SK-N-SH (cell line): ENCODE results near the gene CCDC154. TPM values are rescaled to one million over a fixed set of nuclear protein-coding genes. Genes with fewer than 3 reads are reported as not detected.

ENCODE experiments used
- CTCF ChIA-PET: fragments of 300-600, 350-600 bp; formaldehyde crosslinking; extraction: SDS; loops from one replicate; lab custom pipeline; 2021; lab: Yijun Ruan, JAX
- POLR2A ChIA-PET: fragments of 350-600 bp; sonication (Branson Sonifier 250); formaldehyde crosslinking; extraction: SDS; loops from one replicate; lab custom pipeline; 2020; ENCODE audit warnings: antibody characterized with exemption, inconsistent platforms; lab: Yijun Ruan, JAX
- DNase-seq: peaks from one replicate; pipeline ENCODE4 v3.0.0; 2012
- H2AFZ ChIP-seq: fragments of 200-600 bp; sonication (generic); 2 replicates; pipeline ENCODE4 v1.8.1; 2016; ENCODE audit warnings: antibody characterized with exemption, mild to moderate bottlenecking, low read depth
- H3F3A ChIP-seq: fragments of 200-600 bp; sonication (generic); replicated peaks from 2 replicates; pipeline ENCODE3; 2016; ENCODE audit warnings: antibody characterized with exemption, mild to moderate bottlenecking; ENCODE audit not compliant: insufficient read depth
- H3K27ac ChIP-seq, 2 experiments: fragments of 200-500 bp in 1 of 2; fragments of 200-600 bp in 1 of 2; sonication (Bioruptor generic) in 1 of 2; sonication (generic), shearing (Covaris generic) in 1 of 2; 2 replicates each; pipeline versions ENCODE4 v1.5.1 to v1.6.1; 2014 to 2016; ENCODE audit warnings: low read depth in 2 of 2, inconsistent platforms in 1 of 2, low read length in 1 of 2, mild to moderate bottlenecking in 1 of 2, mixed read lengths in 1 of 2
- H3K27me3 ChIP-seq: fragments of 200-600 bp; sonication (generic), shearing (Covaris generic); 2 replicates; pipeline ENCODE4 v1.6.1; 2016; ENCODE audit warnings: mixed run types; ENCODE audit not compliant: insufficient read depth
- H3K36me3 ChIP-seq, 2 experiments: fragments of 200-500 bp in 1 of 2; fragments of 200-600 bp in 1 of 2; sonication (Bioruptor generic) in 1 of 2; sonication (generic) in 1 of 2; replicated peaks in 1 of 2; 2 replicates each; pipeline versions ENCODE3 to v1.5.1; 2014 to 2016; ENCODE audit warnings: low read length in 1 of 2, mild to moderate bottlenecking in 1 of 2; ENCODE audit not compliant: insufficient read depth in 2 of 2, control insufficient read depth in 1 of 2
- H3K4me1 ChIP-seq, 2 experiments: fragments of 200-500 bp in 1 of 2; fragments of 200-600 bp in 1 of 2; sonication (Bioruptor generic) in 1 of 2; sonication (generic), shearing (Covaris generic) in 1 of 2; 2 replicates each; pipeline versions ENCODE4 v1.5.1 to v1.6.1; 2014 to 2016; ENCODE audit warnings: low read depth in 1 of 2, low read length in 1 of 2, mixed run types in 1 of 2; ENCODE audit not compliant: insufficient read depth in 2 of 2, control insufficient read depth in 1 of 2
- H3K4me2 ChIP-seq: fragments of 200-600 bp; sonication (generic), shearing (Covaris generic); 2 replicates; pipeline ENCODE4 v1.6.1; 2017; ENCODE audit warnings: mixed run types
- H3K4me3 ChIP-seq, 2 experiments: fragments of 200-500 bp in 1 of 2; fragments of 200-600 bp in 1 of 2; sonication (Bioruptor generic) in 1 of 2; sonication (generic), shearing (Covaris generic) in 1 of 2; 2 replicates each; pipeline versions ENCODE4 v1.5.1 to v1.8.1; 2014 to 2016; ENCODE audit warnings: low read depth in 2 of 2, inconsistent platforms in 1 of 2, low read length in 1 of 2, mild to moderate bottlenecking in 1 of 2, mixed read lengths in 1 of 2, moderate library complexity in 1 of 2
- H3K79me2 ChIP-seq: fragments of 200-600 bp; sonication (generic); 2 replicates; pipeline ENCODE4 v1.8.1; 2017; ENCODE audit warnings: mild to moderate bottlenecking; ENCODE audit not compliant: insufficient read depth
- H3K9ac ChIP-seq: fragments of 200-600 bp; sonication (generic); 2 replicates; pipeline ENCODE4 v1.6.1; 2017; ENCODE audit warnings: mixed run types
- H3K9me2 ChIP-seq: fragments of 200-600 bp; sonication (generic); 2 replicates; pipeline ENCODE4 v1.6.1; 2017; ENCODE audit warnings: mixed run types
- H3K9me3 ChIP-seq: fragments of 200-600 bp; sonication (generic); 2 replicates; pipeline ENCODE4 v1.6.1; 2017; ENCODE audit warnings: mixed run types, mild to moderate bottlenecking, moderate library complexity
- H4K20me1 ChIP-seq: fragments of 200-600 bp; sonication (generic); 2 replicates; pipeline ENCODE4 v1.6.1; 2017; ENCODE audit warnings: mild to moderate bottlenecking, mixed run types; ENCODE audit not compliant: insufficient read depth
- CHD2 ChIP-seq: fragments of 150-350 bp; IDR thresholded peaks from 2 replicates; pipeline ENCODE4 v1.6.1; 2018; ENCODE audit warnings: low read length; ENCODE audit not compliant: partially characterized antibody
- EZH2phosphoT487 ChIP-seq: fragments of 200-600 bp; sonication (generic); IDR thresholded peaks from 2 replicates; pipeline ENCODE4 v1.6.1; 2017; ENCODE audit warnings: low read depth, mixed run types, mild to moderate bottlenecking, antibody characterized with exemption, moderate library complexity, borderline replicate concordance
- FOSL2 ChIP-seq: IDR thresholded peaks from 2 replicates; pipeline ENCODE4 v1.4.0; 2012; ENCODE audit warnings: low read depth, mild to moderate bottlenecking, moderate library complexity, borderline replicate concordance
- FOXJ3 ChIP-seq: sonication (generic); formaldehyde crosslinking; IDR thresholded peaks from 2 replicates; pipeline ENCODE4 v1.5.1; 2020; ENCODE audit warnings: mild to moderate bottlenecking, missing genetic modification reagents
- JUND ChIP-seq: IDR thresholded peaks from 2 replicates; pipeline ENCODE4 v1.4.0; 2012
- MEF2A ChIP-seq: IDR thresholded peaks from 2 replicates; pipeline ENCODE4 v1.4.0; 2012; ENCODE audit warnings: low read depth, borderline replicate concordance
- MXI1 ChIP-seq: IDR thresholded peaks from 2 replicates; pipeline ENCODE4 v1.6.1; 2012; ENCODE audit warnings: mild to moderate bottlenecking, low read depth, low read length, improper control_type of control experiment
- NFIC ChIP-seq: IDR thresholded peaks from 2 replicates; pipeline ENCODE4 v1.4.0; 2012; ENCODE audit warnings: borderline replicate concordance
- RAD21 ChIP-seq: IDR thresholded peaks from 2 replicates; pipeline ENCODE4 v1.6.1; 2012; ENCODE audit warnings: mild to moderate bottlenecking, low read length
- RCOR1 ChIP-seq: fragments of 150-350 bp; IDR thresholded peaks from 2 replicates; pipeline ENCODE4 v1.6.1; 2017; ENCODE audit warnings: antibody characterized with exemption, low read length
- RXRA ChIP-seq: IDR thresholded peaks from 2 replicates; pipeline ENCODE4 v1.4.0; 2012; ENCODE audit warnings: low read depth, mild to moderate bottlenecking, borderline replicate concordance
- TAF1 ChIP-seq: IDR thresholded peaks from 2 replicates; pipeline ENCODE4 v1.6.1; 2012; ENCODE audit warnings: low read depth, mild to moderate bottlenecking, low read length, moderate library complexity, borderline replicate concordance
- TEAD4 ChIP-seq: IDR thresholded peaks from 2 replicates; pipeline ENCODE4 v1.4.0; 2012; ENCODE audit warnings: mild to moderate bottlenecking, borderline replicate concordance; ENCODE audit not compliant: insufficient read depth
- YY1 ChIP-seq: IDR thresholded peaks from 2 replicates; pipeline ENCODE4 v1.4.0; 2012; ENCODE audit warnings: low read depth, mild to moderate bottlenecking
- WGBS: methylation state at CpG from one replicate; pipeline ENCODE4 v1.1.6; 2017; ENCODE audit warnings: low lambda C conversion rate; 5-methylcytosine and 5-hydroxymethylcytosine counted together
- polyA plus RNA-seq, 3 experiments: library from polyadenylated mRNA; depleted of rRNA; stranded (reverse); fragments of >200 nt; gene quantifications; 2 replicates each; pipeline ENCODE4 v1.2.3, GENCODE V29; 2012
- TF ChIP-seq, protein P1 (sequence below): IDR thresholded peaks from 2 replicates; pipeline ENCODE4 v1.4.0; 2012; ENCODE audit warnings: low read depth, borderline replicate concordance
- TF ChIP-seq, protein P2 (sequence below): IDR thresholded peaks from 2 replicates; pipeline ENCODE4 v1.4.0; 2012; ENCODE audit warnings: low read depth
- TF ChIP-seq, protein P3 (sequence below): IDR thresholded peaks from 2 replicates; pipeline ENCODE4 v1.6.1; 2012; ENCODE audit warnings: mild to moderate bottlenecking, low read depth, low read length, moderate library complexity

The CCDC154 gene
- polyA plus RNA-seq, 1 of the 3 experiments (the other 2 are of a cell fraction) = 0.35 TPM

DNA sequence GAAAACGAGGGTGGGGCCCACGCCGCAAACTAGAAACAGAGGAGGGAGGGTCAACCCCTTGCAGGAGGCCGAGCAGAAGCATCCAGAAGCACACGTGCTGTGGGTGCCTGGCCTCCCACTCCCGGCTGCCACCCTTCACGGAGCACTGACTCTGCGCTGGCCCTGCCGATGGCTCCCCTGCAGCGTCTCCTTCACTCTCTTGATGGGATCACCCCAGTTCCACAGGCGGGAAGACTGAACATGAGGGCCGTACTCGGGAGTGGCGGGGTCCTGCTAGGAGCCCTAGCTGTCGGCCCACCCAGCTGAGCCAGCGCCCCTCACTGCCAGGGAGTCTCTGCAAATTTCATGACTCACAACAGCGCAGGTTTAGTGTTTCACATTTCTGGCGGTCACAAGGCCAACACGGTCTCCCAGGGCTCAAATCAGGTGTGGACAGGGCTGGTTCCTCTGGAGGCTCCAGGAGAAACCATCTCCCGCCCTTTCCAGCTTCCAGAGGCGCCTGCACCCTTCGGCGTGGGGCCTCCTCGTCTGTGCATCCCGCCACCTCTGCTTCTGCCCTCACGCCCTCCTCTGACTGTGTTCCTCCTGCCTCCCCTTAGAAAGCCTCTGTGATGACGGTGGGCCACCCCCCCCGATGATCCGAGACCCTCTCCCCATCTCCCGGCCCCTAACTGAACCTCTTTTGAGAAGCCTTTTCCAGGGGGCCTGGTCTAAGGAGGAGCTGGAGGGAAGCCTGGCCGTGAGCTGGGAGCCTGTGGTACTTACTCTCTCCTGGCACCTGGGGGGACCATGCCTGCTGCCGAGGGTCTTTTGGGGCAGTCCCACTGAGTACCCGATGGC lies 42.4 kb upstream of the CCDC154 start:
- no peaks in the 10 kb centered on the region for H3K36me3 ChIP-seq
- WGBS = 68% methylated on average over 17 of the region's 33 CpGs
- no peak overlapping the region for H3K9ac ChIP-seq
- H2AFZ ChIP-seq = no peak overlapping the region
- no peak for DNase-seq
- ChIA-PET POLR2A (no interaction called here), CTCF (no interaction called here)
- H3K27ac ChIP-seq = no peak overlapping the region
- H4K20me1 ChIP-seq = no peaks in the 10 kb centered on the region
- no peaks in the 10 kb centered on the region for H3K27me3 ChIP-seq
- no peak overlapping the region for H3K4me2 ChIP-seq
- H3K4me1 ChIP-seq = peaks cover 0 to 4% of the 10 kb centered on the region in 2 experiments; a peak in 1 of 4 replicates
- H3K9me3 ChIP-seq = no peaks in the 10 kb centered on the region
- H3F3A ChIP-seq = no peaks in the 10 kb centered on the region
- H3K4me3 ChIP-seq = no peak overlapping the region
- TF ChIP-seq, protein P1, sequence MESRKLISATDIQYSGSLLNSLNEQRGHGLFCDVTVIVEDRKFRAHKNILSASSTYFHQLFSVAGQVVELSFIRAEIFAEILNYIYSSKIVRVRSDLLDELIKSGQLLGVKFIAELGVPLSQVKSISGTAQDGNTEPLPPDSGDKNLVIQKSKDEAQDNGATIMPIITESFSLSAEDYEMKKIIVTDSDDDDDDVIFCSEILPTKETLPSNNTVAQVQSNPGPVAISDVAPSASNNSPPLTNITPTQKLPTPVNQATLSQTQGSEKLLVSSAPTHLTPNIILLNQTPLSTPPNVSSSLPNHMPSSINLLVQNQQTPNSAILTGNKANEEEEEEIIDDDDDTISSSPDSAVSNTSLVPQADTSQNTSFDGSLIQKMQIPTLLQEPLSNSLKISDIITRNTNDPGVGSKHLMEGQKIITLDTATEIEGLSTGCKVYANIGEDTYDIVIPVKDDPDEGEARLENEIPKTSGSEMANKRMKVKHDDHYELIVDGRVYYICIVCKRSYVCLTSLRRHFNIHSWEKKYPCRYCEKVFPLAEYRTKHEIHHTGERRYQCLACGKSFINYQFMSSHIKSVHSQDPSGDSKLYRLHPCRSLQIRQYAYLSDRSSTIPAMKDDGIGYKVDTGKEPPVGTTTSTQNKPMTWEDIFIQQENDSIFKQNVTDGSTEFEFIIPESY = no peak
- no peak for TF ChIP-seq YY1
- no peak for TF ChIP-seq RAD21
- TF ChIP-seq RCOR1 = no peak
- TF ChIP-seq, protein P2, sequence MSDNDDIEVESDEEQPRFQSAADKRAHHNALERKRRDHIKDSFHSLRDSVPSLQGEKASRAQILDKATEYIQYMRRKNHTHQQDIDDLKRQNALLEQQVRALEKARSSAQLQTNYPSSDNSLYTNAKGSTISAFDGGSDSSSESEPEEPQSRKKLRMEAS = no peak
- no peak for TF ChIP-seq MEF2A
- TF ChIP-seq MXI1 = no peak
- TF ChIP-seq NFIC = no peak
- no peak for TF ChIP-seq JUND
- TF ChIP-seq, protein P3, sequence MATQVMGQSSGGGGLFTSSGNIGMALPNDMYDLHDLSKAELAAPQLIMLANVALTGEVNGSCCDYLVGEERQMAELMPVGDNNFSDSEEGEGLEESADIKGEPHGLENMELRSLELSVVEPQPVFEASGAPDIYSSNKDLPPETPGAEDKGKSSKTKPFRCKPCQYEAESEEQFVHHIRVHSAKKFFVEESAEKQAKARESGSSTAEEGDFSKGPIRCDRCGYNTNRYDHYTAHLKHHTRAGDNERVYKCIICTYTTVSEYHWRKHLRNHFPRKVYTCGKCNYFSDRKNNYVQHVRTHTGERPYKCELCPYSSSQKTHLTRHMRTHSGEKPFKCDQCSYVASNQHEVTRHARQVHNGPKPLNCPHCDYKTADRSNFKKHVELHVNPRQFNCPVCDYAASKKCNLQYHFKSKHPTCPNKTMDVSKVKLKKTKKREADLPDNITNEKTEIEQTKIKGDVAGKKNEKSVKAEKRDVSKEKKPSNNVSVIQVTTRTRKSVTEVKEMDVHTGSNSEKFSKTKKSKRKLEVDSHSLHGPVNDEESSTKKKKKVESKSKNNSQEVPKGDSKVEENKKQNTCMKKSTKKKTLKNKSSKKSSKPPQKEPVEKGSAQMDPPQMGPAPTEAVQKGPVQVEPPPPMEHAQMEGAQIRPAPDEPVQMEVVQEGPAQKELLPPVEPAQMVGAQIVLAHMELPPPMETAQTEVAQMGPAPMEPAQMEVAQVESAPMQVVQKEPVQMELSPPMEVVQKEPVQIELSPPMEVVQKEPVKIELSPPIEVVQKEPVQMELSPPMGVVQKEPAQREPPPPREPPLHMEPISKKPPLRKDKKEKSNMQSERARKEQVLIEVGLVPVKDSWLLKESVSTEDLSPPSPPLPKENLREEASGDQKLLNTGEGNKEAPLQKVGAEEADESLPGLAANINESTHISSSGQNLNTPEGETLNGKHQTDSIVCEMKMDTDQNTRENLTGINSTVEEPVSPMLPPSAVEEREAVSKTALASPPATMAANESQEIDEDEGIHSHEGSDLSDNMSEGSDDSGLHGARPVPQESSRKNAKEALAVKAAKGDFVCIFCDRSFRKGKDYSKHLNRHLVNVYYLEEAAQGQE = no peak
- TF ChIP-seq TAF1 = no peak
- TF ChIP-seq FOXJ3 (CRISPR knock-in tag) = no peak
- no peak for TF ChIP-seq TEAD4
- TF ChIP-seq RXRA = no peak
- no peak for TF ChIP-seq EZH2phosphoT487
- TF ChIP-seq FOSL2 = no peak
- TF ChIP-seq CHD2 = no peak
- H3K9me2 ChIP-seq = no peaks in the 10 kb centered on the region
- no peaks in the 10 kb centered on the region for H3K79me2 ChIP-seq
